Measurements from ENCODE around the gene LAMA2. TPM values are rescaled to one million over a fixed set of nuclear protein-coding genes. Genes with fewer than 3 reads are reported as not detected.

Gene LAMA2
- polyA plus RNA-seq, 1 donor from 2014 or later: 2.5 TPM

- H3K36me3 ChIP-seq (ENCODE audit: insufficient read depth, low read length): no peaks in the 10 kb centered on the region
- TF ChIP-seq EZH2 (IDR thresholded peaks at IDR 0.05; ENCODE audit: borderline replicate concordance, insufficient read depth, low read length, poor library complexity, severe bottlenecking): no peak
- no peak for TF ChIP-seq SMC3 (conservative IDR thresholded peaks at IDR 0.05; ENCODE audit: poor library complexity)
- TF ChIP-seq RAD21 (conservative IDR thresholded peaks at IDR 0.05): no peak
- TF ChIP-seq MXI1 (conservative IDR thresholded peaks at IDR 0.05; ENCODE audit: poor library complexity, severe bottlenecking): no peak
- no peak for TF ChIP-seq POLR2AphosphoS5 (IDR thresholded peaks at IDR 0.05)
- TF ChIP-seq TAF1 (IDR thresholded peaks at IDR 0.05; ENCODE audit: low read depth): no peak
- TF ChIP-seq EP300 (conservative IDR thresholded peaks at IDR 0.05; ENCODE audit: poor library complexity, severe bottlenecking): no peak
- TF ChIP-seq, protein P1, sequence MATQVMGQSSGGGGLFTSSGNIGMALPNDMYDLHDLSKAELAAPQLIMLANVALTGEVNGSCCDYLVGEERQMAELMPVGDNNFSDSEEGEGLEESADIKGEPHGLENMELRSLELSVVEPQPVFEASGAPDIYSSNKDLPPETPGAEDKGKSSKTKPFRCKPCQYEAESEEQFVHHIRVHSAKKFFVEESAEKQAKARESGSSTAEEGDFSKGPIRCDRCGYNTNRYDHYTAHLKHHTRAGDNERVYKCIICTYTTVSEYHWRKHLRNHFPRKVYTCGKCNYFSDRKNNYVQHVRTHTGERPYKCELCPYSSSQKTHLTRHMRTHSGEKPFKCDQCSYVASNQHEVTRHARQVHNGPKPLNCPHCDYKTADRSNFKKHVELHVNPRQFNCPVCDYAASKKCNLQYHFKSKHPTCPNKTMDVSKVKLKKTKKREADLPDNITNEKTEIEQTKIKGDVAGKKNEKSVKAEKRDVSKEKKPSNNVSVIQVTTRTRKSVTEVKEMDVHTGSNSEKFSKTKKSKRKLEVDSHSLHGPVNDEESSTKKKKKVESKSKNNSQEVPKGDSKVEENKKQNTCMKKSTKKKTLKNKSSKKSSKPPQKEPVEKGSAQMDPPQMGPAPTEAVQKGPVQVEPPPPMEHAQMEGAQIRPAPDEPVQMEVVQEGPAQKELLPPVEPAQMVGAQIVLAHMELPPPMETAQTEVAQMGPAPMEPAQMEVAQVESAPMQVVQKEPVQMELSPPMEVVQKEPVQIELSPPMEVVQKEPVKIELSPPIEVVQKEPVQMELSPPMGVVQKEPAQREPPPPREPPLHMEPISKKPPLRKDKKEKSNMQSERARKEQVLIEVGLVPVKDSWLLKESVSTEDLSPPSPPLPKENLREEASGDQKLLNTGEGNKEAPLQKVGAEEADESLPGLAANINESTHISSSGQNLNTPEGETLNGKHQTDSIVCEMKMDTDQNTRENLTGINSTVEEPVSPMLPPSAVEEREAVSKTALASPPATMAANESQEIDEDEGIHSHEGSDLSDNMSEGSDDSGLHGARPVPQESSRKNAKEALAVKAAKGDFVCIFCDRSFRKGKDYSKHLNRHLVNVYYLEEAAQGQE (IDR thresholded peaks at IDR 0.05; ENCODE audit: borderline replicate concordance): no peak
- TF ChIP-seq CTCF (IDR thresholded peaks at IDR 0.05; ENCODE audit: poor library complexity, severe bottlenecking): no peak
Observed at GRCh38 chr6:129215246-129215645, 332.3 kb downstream of the LAMA2 start.

GRCh38 chr6:129215916-129216520 is 333.1 kb downstream of the LAMA2 start:
- no peak overlapping the region for H3K4me2 ChIP-seq (ENCODE audit: low read length)
- H3K79me2 ChIP-seq (replicated peaks; ENCODE audit: insufficient read depth, low read length): no peaks in the 10 kb centered on the region
- no peaks in the 10 kb centered on the region for H4K20me1 ChIP-seq (ENCODE audit: insufficient read depth)
- no peaks in the 10 kb centered on the region for H3K27me3 ChIP-seq (ENCODE audit: insufficient read depth, low read depth, low read length)
- H3F3A ChIP-seq (ENCODE audit: insufficient read depth, low read length, poor library complexity, severe bottlenecking): no peaks in the 10 kb centered on the region
- H3K36me3 ChIP-seq (ENCODE audit: insufficient read depth, low read length): no peaks in the 10 kb centered on the region
- H3K9me2 ChIP-seq (ENCODE audit: insufficient read depth, low read length): no peaks in the 10 kb centered on the region
- H3K9me3 ChIP-seq (ENCODE audit: low read length): no peaks in the 10 kb centered on the region
- no peak overlapping the region for H3K27ac ChIP-seq (ENCODE audit: low read length)
- H2AFZ ChIP-seq (ENCODE audit: low read depth, low read length): no peak overlapping the region
- TF ChIP-seq EP300 (conservative IDR thresholded peaks at IDR 0.05; ENCODE audit: poor library complexity, severe bottlenecking) (no peak), CTCF (IDR thresholded peaks at IDR 0.05; ENCODE audit: poor library complexity, severe bottlenecking) (no peak), EZH2 (IDR thresholded peaks at IDR 0.05; ENCODE audit: borderline replicate concordance, insufficient read depth, low read length, poor library complexity, severe bottlenecking) (no peak), POLR2AphosphoS5 (IDR thresholded peaks at IDR 0.05) (no peak), MXI1 (conservative IDR thresholded peaks at IDR 0.05; ENCODE audit: poor library complexity, severe bottlenecking) (no peak), SMC3 (conservative IDR thresholded peaks at IDR 0.05; ENCODE audit: poor library complexity) (no peak), RAD21 (conservative IDR thresholded peaks at IDR 0.05) (no peak)
- TF ChIP-seq, protein P1 (IDR thresholded peaks at IDR 0.05; ENCODE audit: borderline replicate concordance): no peak
- no peak overlapping the region for H3K4me3 ChIP-seq (ENCODE audit: low read length)
- H3K9ac ChIP-seq (ENCODE audit: low read length): no peak overlapping the region

More at GRCh38 chr6:129215246-129215645, 332.3 kb downstream of the LAMA2 start:
- H3K4me3 ChIP-seq (ENCODE audit: low read length): no peak overlapping the region
- H3K9me2 ChIP-seq (ENCODE audit: insufficient read depth, low read length): no peaks in the 10 kb centered on the region
- H3K9ac ChIP-seq (ENCODE audit: low read length): no peak overlapping the region
- no peaks in the 10 kb centered on the region for H3K9me3 ChIP-seq (ENCODE audit: low read length)
- no peaks in the 10 kb centered on the region for H4K20me1 ChIP-seq (ENCODE audit: insufficient read depth)
- no peak overlapping the region for H3K27ac ChIP-seq (ENCODE audit: low read length)
- no peaks in the 10 kb centered on the region for H3F3A ChIP-seq (ENCODE audit: insufficient read depth, low read length, poor library complexity, severe bottlenecking)
- no peaks in the 10 kb centered on the region for H3K27me3 ChIP-seq (ENCODE audit: insufficient read depth, low read depth, low read length)
- H3K79me2 ChIP-seq (replicated peaks; ENCODE audit: insufficient read depth, low read length): no peaks in the 10 kb centered on the region
- H3K4me2 ChIP-seq (ENCODE audit: low read length): no peak overlapping the region
- no peak overlapping the region for H2AFZ ChIP-seq (ENCODE audit: low read depth, low read length)
